Endothelial cell of umbilical vein (primary cell): ENCODE data around the gene SLC7A7. TPM values are rescaled to one million over a fixed set of nuclear protein-coding genes. Genes with fewer than 3 reads are reported as not detected.

Experiments used
- BruUV-seq: library from RNA; stranded (reverse); fragments of 400-500 nt; replicated peaks from 2 replicates; lab custom pipeline; 2021; lab: Mats Ljungman, UMichigan
- CTCF ChIA-PET: fragments of 300-600, 350-600 bp; sonication (Branson Sonifier 250); formaldehyde crosslinking; loops from one replicate; lab custom pipeline; 2021; ENCODE audit warnings: antibody characterized with exemption, inconsistent platforms; lab: Charles Lee
- POLR2A ChIA-PET: fragments of 300-600, 350-600 bp; sonication (Branson Sonifier 250); formaldehyde crosslinking; loops from one replicate; lab custom pipeline; 2021; ENCODE audit warnings: antibody characterized with exemption, inconsistent platforms; lab: Charles Lee
- DNase-seq: peaks from one replicate; pipeline ENCODE4 v3.0.0-alpha.2; 2011; ENCODE audit warnings: low read depth, low spot score
- FAIRE-seq: peaks from 2 replicates; lab custom pipeline; 2011; peaks lifted over from hg19 to GRCh38; lab: Jason Lieb, UNC
- H2AFZ ChIP-seq: 2 replicates; pipeline ENCODE4 v1.6.0; 2012; ENCODE audit warnings: low read depth, low read length, control low read depth, inconsistent platforms
- H3K27ac ChIP-seq: 2 replicates; pipeline ENCODE4 v1.5.1; 2011; ENCODE audit warnings: low read depth, mild to moderate bottlenecking, control low read depth, low read length, moderate library complexity; ENCODE audit not compliant: insufficient read depth
- H3K27me3 ChIP-seq, 2 experiments: 2 replicates each; pipeline versions ENCODE4 v1.6.0 to v1.6.1; 2011; ENCODE audit warnings: low read length in 2 of 2, mixed read lengths in 1 of 2; ENCODE audit not compliant: control insufficient read depth in 2 of 2, insufficient read depth in 2 of 2
- H3K36me3 ChIP-seq, 2 experiments: 2 replicates in 1 of 2; 3 replicates in 1 of 2; pipeline ENCODE4 v1.5.1; 2011; ENCODE audit warnings: low read length in 2 of 2, mild to moderate bottlenecking in 1 of 2, moderate library complexity in 1 of 2; ENCODE audit not compliant: control insufficient read depth in 2 of 2, insufficient read depth in 2 of 2; ENCODE audit errors: extremely low read depth in 1 of 2
- H3K4me1 ChIP-seq: 3 replicates; pipeline ENCODE4 v1.5.1; 2011; ENCODE audit warnings: mild to moderate bottlenecking, low read length; ENCODE audit not compliant: control insufficient read depth, insufficient read depth; ENCODE audit errors: extremely low read depth
- H3K4me2 ChIP-seq: 2 replicates; pipeline ENCODE4 v1.6.1; 2011; ENCODE audit warnings: low read length, control low read depth, mixed read lengths; ENCODE audit not compliant: insufficient read depth
- H3K4me3 ChIP-seq, 3 experiments: fragments of 200-600 bp in 1 of 3; sonication (generic), shearing (Covaris generic) in 1 of 3; replicated peaks in 1 of 3; 2 replicates each; pipeline ENCODE4 v1.5.1; 2011 to 2016; ENCODE audit warnings: control low read depth in 3 of 3, low read length in 3 of 3, mild to moderate bottlenecking in 2 of 3, inconsistent platforms in 1 of 3, low read depth in 1 of 3, moderate library complexity in 1 of 3; ENCODE audit not compliant: insufficient read depth in 1 of 3
- H3K79me2 ChIP-seq: 2 replicates; pipeline ENCODE4 v1.6.0; 2012; ENCODE audit warnings: low read length, inconsistent platforms; ENCODE audit not compliant: control insufficient read depth, insufficient read depth
- H3K9ac ChIP-seq: replicated peaks from 2 replicates; pipeline ENCODE3; 2011; ENCODE audit warnings: low read length, control low read depth; ENCODE audit not compliant: insufficient read depth; ENCODE audit errors: extremely low read depth
- H3K9me1 ChIP-seq: replicated peaks from 3 replicates; pipeline ENCODE4 v1.6.0; 2011; ENCODE audit warnings: mild to moderate bottlenecking, low read length; ENCODE audit not compliant: control insufficient read depth, insufficient read depth; ENCODE audit errors: extremely low read depth
- H3K9me3 ChIP-seq: replicated peaks from 2 replicates; pipeline ENCODE4 v1.5.1; 2012; ENCODE audit warnings: low read length, inconsistent platforms; ENCODE audit not compliant: control insufficient read depth, insufficient read depth
- H4K20me1 ChIP-seq: replicated peaks from 2 replicates; pipeline ENCODE3; 2011; ENCODE audit warnings: mild to moderate bottlenecking, low read length; ENCODE audit not compliant: control insufficient read depth, insufficient read depth; ENCODE audit errors: extremely low read depth
- EZH2 ChIP-seq: IDR thresholded peaks from 2 replicates; pipeline ENCODE4 v1.6.1; 2012; ENCODE audit warnings: borderline replicate concordance, low read depth, mild to moderate bottlenecking, moderate library complexity, low read length, inconsistent platforms; ENCODE audit not compliant: severe bottlenecking
- FOS ChIP-seq: IDR thresholded peaks from 2 replicates; pipeline ENCODE4 v1.6.1; 2011; ENCODE audit warnings: mild to moderate bottlenecking, low read length, moderate library complexity, borderline replicate concordance; ENCODE audit not compliant: insufficient read depth
- GATA2 ChIP-seq: IDR thresholded peaks from 2 replicates; pipeline ENCODE4 v1.7.0; 2011; ENCODE audit warnings: low read depth, mild to moderate bottlenecking, moderate library complexity, mixed read lengths, low read length; ENCODE audit not compliant: insufficient read length, insufficient read depth
- JUN ChIP-seq: IDR thresholded peaks from 2 replicates; pipeline ENCODE4 v1.6.1; 2011; ENCODE audit warnings: borderline replicate concordance, low read depth; ENCODE audit not compliant: insufficient read length, insufficient read depth
- POLR2A ChIP-seq: IDR thresholded peaks from 2 replicates; pipeline ENCODE4 v1.6.1; 2012; ENCODE audit warnings: low read depth, mild to moderate bottlenecking, control low read depth, low read length
- POLR2AphosphoS5 ChIP-seq: IDR thresholded peaks from 2 replicates; pipeline ENCODE4 v1.6.1; 2012; ENCODE audit warnings: low read depth, mild to moderate bottlenecking, control low read depth, low read length, moderate library complexity; ENCODE audit not compliant: insufficient read depth
- dilution Hi-C: fragments of 300-500 bp; cut with MboI; formaldehyde crosslinking; loops from one replicate; pipeline ENCODE4 v1.15.0; 2019; ENCODE audit warnings: low sequenced_read_pairs; ENCODE audit not compliant: extremely low pct_ligation_motif_present
- intact Hi-C: fragments of 100-400 bp; cut with micrococcal nuclease; formaldehyde crosslinking; loops from one replicate; pipeline ENCODE4 v1.10.0; 2022
- polyA plus RNA-seq, 4 experiments: library from polyadenylated mRNA; depleted of rRNA in 3 of 4; stranded (reverse) in 3 of 4; unstranded in 1 of 4; fragments of >200 nt; gene quantifications; 2 replicates each; pipeline versions ENCODE4 v1.2.1 to v1.2.3, GENCODE V29; 2011 to 2012; ENCODE audit warnings: missing spikeins in 1 of 4
- total RNA-seq: library from RNA; stranded (reverse); gene quantifications from 2 replicates; pipeline ENCODE4 v1.2.3, GENCODE V29; 2021
- TF ChIP-seq, protein P1 (sequence below), 2 donors: IDR thresholded peaks; 1 replicate in 1 of 2; 2 replicates in 1 of 2; pipeline ENCODE4 v1.5.1; 2011; ENCODE audit warnings: low read length in 2 of 2, mild to moderate bottlenecking in 2 of 2, moderate library complexity in 2 of 2, control low read depth in 1 of 2, inconsistent platforms in 1 of 2, low read depth in 1 of 2; ENCODE audit not compliant: insufficient read depth in 1 of 2; ENCODE audit errors: extremely low read depth in 1 of 2

The SLC7A7 gene
- total and polyA plus RNA-seq, 2 donors (not counting 3 experiments of a cell fraction or from before 2014, with no cell fraction given), result 22.5 to 94.0 TPM

DNA sequence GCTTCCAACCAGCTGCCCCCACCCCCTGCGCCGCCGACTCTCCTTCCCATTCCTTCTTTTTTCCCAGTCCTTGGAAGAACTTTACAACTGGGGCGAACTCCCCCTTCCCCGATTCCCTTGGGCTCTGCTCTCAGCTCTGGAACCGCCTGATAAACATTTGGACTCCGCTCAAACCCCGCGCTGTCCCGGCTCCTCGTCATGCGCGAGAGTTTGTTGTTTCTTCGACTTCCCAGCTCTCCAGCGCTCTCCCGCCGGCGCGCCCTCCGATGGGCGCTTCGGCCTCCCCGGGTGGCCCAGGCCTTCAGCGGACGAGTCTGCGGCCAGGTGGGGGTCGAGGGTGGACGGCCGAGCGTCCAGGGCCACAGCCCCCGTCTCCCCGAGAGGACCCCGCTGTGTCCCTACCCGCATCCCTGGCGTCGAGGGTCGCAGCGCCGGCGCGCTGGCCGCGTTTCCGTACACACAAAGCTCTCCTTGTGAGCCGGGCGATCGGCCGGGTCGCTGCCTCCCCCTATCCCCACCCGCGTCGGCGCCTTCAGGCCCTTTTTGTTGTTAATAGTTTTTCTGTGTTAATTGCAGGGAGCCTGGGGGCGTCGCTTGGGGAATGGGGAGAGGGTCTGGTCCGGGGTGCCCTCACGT, 22.0 kb upstream of the SLC7A7 start:
- dilution Hi-C loops, result no loop called here
- H2AFZ ChIP-seq, result no peak overlapping the region

DNA sequence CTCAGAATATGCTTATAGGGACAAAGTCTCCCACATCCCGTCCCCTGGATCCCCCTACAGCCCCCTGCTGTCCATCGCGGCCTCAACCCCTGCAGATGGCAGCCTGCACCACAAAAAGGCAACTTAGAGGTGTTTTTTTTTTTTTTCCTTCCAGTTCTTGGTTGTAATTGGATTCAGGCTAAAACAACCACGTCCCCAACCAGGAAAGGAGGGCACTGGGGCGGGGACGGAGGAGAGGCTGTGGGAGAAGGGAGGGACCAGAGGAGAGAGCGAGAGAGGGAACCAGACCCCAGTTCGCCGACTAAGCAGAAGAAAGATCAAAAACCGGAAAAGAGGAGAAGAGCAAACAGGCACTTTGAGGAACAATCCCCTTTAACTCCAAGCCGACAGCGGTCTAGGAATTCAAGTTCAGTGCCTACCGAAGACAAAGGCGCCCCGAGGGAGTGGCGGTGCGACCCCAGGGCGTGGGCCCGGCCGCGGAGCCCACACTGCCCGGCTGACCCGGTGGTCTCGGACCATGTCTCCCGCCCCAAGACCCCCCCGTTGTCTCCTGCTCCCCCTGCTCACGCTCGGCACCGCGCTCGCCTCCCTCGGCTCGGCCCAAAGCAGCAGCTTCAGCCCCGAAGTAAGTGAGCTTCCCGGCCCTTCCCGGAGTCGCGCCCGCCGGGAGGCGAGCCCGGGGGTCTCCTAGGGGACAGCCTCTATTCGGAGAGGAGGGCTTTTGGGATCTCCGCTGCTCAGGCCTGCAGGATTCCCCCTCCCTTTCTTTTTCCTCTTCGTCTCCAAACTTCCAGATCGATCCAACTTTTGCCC, 21.3 kb upstream of the SLC7A7 start, which contains the start of gene MMP14:
Gene MMP14 (plus strand): TSS at position 285 of the 813 bp plus-strand sequence. CDS start 233 bp downstream, at position 518.
- intact Hi-C loops (loop anchor here (1.0 to 5.0 kb wide), 6 partner anchors 13 to 279 kb away; no protein-coding TSS in a partner anchor), dilution Hi-C loops (no loop called here)
- Histone ChIP-seq H3K27ac (peak within 1 kb of the TSS; percentile 84), H3K9ac (peak within 1 kb of the TSS; percentile 97), H2AFZ (no peak within 1 kb of the TSS), H3K79me2 (peaks cover 56% of the 10 kb centered on the region), H3K9me3 (no peaks in the 10 kb centered on the region), H3K36me3 (peaks cover 3 to 16% of the 10 kb centered on the region in 2 experiments), H3K4me2 (peak within 1 kb of the TSS; percentile 79), H3K27me3 (no peaks in the 10 kb centered on the region), H4K20me1 (no peaks in the 10 kb centered on the region), H3K4me3 (peak within 1 kb of the TSS; percentile 75 to 94 (median 86)), H3K4me1 (peaks cover 32% of the 10 kb centered on the region), H3K9me1 (no peaks in the 10 kb centered on the region)
- DNase-seq, result peak; percentile 92
- TF ChIP-seq POLR2A (peak; percentile 95), JUN (no peak), GATA2 (no peak), EZH2 (no peak), POLR2AphosphoS5 (peak; percentile 87), FOS (no peak)
- TF ChIP-seq, protein P1, sequence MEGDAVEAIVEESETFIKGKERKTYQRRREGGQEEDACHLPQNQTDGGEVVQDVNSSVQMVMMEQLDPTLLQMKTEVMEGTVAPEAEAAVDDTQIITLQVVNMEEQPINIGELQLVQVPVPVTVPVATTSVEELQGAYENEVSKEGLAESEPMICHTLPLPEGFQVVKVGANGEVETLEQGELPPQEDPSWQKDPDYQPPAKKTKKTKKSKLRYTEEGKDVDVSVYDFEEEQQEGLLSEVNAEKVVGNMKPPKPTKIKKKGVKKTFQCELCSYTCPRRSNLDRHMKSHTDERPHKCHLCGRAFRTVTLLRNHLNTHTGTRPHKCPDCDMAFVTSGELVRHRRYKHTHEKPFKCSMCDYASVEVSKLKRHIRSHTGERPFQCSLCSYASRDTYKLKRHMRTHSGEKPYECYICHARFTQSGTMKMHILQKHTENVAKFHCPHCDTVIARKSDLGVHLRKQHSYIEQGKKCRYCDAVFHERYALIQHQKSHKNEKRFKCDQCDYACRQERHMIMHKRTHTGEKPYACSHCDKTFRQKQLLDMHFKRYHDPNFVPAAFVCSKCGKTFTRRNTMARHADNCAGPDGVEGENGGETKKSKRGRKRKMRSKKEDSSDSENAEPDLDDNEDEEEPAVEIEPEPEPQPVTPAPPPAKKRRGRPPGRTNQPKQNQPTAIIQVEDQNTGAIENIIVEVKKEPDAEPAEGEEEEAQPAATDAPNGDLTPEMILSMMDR (IDR thresholded peaks at IDR 0.05; ENCODE audit: extremely low read depth in 1 of 2, insufficient read depth in 1 of 2, low read depth in 1 of 2, low read length in 2 of 2), result peak; percentile 26 to 54
- TSS peak; percentile 73 for BruUV-seq
- peak; percentile 90 for FAIRE-seq
- POLR2A ChIA-PET, result interaction anchor here (1.1 to 2.0 kb wide), 2 partner anchors 13 to 15 kb away, joined by 7 to 9 read pairs; no protein-coding TSS in a partner anchor
- CTCF ChIA-PET, result interaction anchor here (1.0 to 12.5 kb wide), 17 partner anchors 13 to 279 kb away, joined by 3 to 214 read pairs (median 5); partner anchors contain the start of gene LRP10

More for the DNA sequence above, 22.0 kb upstream of the SLC7A7 start:
- H3K4me2 ChIP-seq, result peak overlapping the region; percentile 79
- no TSS peak for BruUV-seq
- ChIA-PET CTCF (interaction anchor here (1.0 to 12.5 kb wide), 16 partner anchors 14 to 280 kb away, joined by 3 to 214 read pairs (median 4); partner anchors contain the start of gene LRP10), POLR2A (interaction anchor here (1.1 to 2.0 kb wide), 3 partner anchors 11 to 14 kb away, joined by 7 to 9 read pairs (median 7); no protein-coding TSS in a partner anchor)
- intact Hi-C loops, result loop anchor here (5.0 kb wide), 1 partner anchor 280 kb away; no protein-coding TSS in a partner anchor
- DNase-seq, result peak; percentile 67
- H3K9ac ChIP-seq, result peak overlapping the region; percentile 97
- peak overlapping the region; percentile 84 for H3K27ac ChIP-seq
- FAIRE-seq, result peak; percentile 44
- H3K36me3 ChIP-seq, result peaks cover 10 to 23% of the 10 kb centered on the region in 2 experiments
- peaks cover 36% of the 10 kb centered on the region for H3K4me1 ChIP-seq
- no peaks in the 10 kb centered on the region for H3K27me3 ChIP-seq
- H3K79me2 ChIP-seq, result peaks cover 59% of the 10 kb centered on the region
- no peaks in the 10 kb centered on the region for H4K20me1 ChIP-seq
- no peak for TF ChIP-seq EZH2
- no peak for TF ChIP-seq GATA2
- peak overlapping the region; percentile 75 to 94 (median 86) for H3K4me3 ChIP-seq
- H3K9me1 ChIP-seq, result no peaks in the 10 kb centered on the region
- H3K9me3 ChIP-seq, result no peaks in the 10 kb centered on the region
